Measurements from ENCODE around the gene LIN7A. TPM values are rescaled to one million over a fixed set of nuclear protein-coding genes. Genes with fewer than 3 reads are reported as not detected.
"Not testable (repeated sequence)": the region's sequence is repeated elsewhere in the genome, so short reads cannot be mapped to it uniquely, and the experiment has no call there.

LIN7A gene
- polyA plus RNA-seq, 4 donors: 0.27 to 9.0 (median 0.62) TPM

DNA sequence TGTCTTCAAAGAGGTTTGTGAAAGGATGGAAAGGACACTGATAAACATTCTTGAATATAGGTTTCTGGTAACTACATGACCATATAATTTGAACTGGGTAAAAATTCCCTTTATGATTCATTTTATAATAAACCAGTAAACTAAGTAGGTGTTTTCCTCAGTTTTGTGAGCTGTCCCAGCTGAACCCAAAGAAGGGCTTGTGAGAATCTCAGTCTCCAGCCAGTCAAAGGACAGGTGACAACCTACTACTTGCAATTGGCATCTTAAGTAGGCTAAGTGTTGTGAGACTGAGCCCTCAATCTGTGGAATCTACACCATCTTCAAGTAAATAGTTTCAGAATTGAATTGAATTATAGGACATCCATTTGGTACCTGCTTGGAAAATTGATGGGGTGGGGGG lies 145.9 kb downstream of the LIN7A start:
- H3K4me1 ChIP-seq (ENCODE audit: control insufficient read depth in 3 of 3, insufficient read depth in 2 of 3, low read depth in 1 of 3, low read length in 2 of 3): no peaks in the 10 kb centered on the region
- H3K36me3 ChIP-seq (ENCODE audit: control insufficient read depth in 3 of 3, insufficient read depth in 2 of 3, low read depth in 1 of 3, low read length in 3 of 3): no peaks in the 10 kb centered on the region
- no peak overlapping the region for H3K4me3 ChIP-seq (ENCODE audit: low read depth in 1 of 3, low read length in 3 of 3)
- no peaks in the 10 kb centered on the region for H3K9me3 ChIP-seq (ENCODE audit: control insufficient read depth in 2 of 2, insufficient read depth in 1 of 2, low read depth in 1 of 2, low read length in 1 of 2)
- DNase-seq: no peak
- no peak for FAIRE-seq
- H3K27me3 ChIP-seq (ENCODE audit: control insufficient read depth in 3 of 3, insufficient read depth in 3 of 3, low read length in 3 of 3): no peaks in the 10 kb centered on the region
- H3K27ac ChIP-seq (ENCODE audit: low read depth in 1 of 3, low read length in 2 of 3): no peak overlapping the region

DNA sequence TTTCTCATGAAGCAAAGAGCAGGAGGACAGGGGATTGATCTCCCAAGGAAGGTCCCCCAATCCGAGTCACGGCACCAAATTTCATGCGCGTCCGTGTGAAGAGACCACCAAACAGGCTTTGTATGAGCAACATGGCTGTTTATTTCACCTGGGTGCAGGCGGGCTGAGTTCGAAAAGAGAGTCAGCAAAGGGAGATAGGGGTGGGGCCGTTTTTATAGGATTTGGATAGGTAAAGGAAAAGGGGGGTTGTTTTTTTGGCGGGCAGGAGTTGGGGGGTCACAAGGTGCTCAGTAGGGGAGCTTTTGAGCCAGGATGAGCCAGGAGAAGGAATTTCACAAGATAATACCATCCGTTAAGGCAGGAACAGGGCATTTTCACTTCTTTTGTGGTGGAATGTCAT lies 149.3 kb downstream of the LIN7A start:
- not testable (repeated sequence) for H3K4me1 ChIP-seq (ENCODE audit: control insufficient read depth in 3 of 3, insufficient read depth in 2 of 3, low read depth in 1 of 3, low read length in 2 of 3); H3K36me3 ChIP-seq (ENCODE audit: control insufficient read depth in 3 of 3, insufficient read depth in 2 of 3, low read depth in 1 of 3, low read length in 3 of 3); FAIRE-seq; H3K27me3 ChIP-seq (ENCODE audit: control insufficient read depth in 3 of 3, insufficient read depth in 3 of 3, low read length in 3 of 3); H3K9me3 ChIP-seq (ENCODE audit: control insufficient read depth in 2 of 2, insufficient read depth in 1 of 2, low read depth in 1 of 2, low read length in 1 of 2); DNase-seq; H3K27ac ChIP-seq (ENCODE audit: low read depth in 1 of 3, low read length in 2 of 3); H3K4me3 ChIP-seq (ENCODE audit: low read depth in 1 of 3, low read length in 3 of 3)
- WGBS, 3 donors: 81 to 88% (median 83%) methylated on average over 10 of the region's 10 CpGs

DNA sequence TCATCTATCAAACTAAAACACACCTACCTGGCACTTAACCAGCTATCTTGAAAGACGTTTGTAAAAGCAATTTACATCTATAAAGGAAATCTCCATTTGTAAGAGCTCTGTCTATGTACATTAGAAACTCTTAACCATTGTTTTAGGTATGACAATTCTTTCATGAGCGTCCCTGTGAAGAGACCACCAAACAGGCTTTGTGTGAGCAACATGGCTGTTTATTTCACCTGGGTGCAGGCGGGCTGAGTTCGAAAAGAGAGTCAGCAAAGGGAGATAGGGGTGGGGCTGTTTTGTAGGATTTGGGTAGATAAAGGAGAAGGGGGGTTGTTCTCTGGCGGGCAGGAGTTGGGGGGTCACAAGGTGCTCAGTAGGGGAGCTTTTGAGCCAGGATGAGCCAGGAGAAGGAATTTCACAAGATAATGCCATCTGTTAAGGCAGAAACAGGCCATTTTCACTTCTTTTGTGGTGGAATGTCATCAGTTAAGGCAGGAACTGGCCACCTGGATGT lies 154.7 kb downstream of the LIN7A start:
- WGBS, 3 donors: 73 to 77% (median 74%) methylated on average over 5 of the region's 5 CpGs

DNA sequence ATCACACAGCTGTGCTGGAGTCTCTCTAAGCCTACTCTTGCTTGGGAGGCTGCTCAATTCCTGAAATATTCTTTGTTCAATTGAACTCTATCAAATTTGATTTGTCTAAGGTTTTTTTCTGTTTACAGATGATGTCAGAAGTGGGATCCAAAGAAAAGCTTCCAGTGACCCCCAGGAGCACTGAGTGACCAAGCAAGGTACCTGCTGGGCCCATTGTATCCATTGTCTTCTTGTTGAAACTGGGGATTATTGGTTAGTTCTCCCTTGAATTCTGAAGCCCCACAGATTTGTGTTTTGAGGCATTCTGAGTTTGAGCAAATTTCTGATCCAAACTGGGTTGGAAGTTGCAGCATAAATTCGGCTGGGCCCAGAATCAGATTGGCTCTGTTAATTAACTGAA lies 156.4 kb downstream of the LIN7A start:
- DNase-seq (no peak), FAIRE-seq (no peak)
- Histone ChIP-seq H3K4me3 (ENCODE audit: low read depth in 1 of 3, low read length in 3 of 3) (no peak overlapping the region), H3K36me3 (ENCODE audit: control insufficient read depth in 3 of 3, insufficient read depth in 2 of 3, low read depth in 1 of 3, low read length in 3 of 3) (no peaks in the 10 kb centered on the region), H3K27ac (ENCODE audit: low read depth in 1 of 3, low read length in 2 of 3) (no peak overlapping the region), H3K4me1 (ENCODE audit: control insufficient read depth in 3 of 3, insufficient read depth in 2 of 3, low read depth in 1 of 3, low read length in 2 of 3) (peaks cover 0 to 3% (median 0%) of the 10 kb centered on the region in 3 donors), H3K9me3 (ENCODE audit: control insufficient read depth in 2 of 2, insufficient read depth in 1 of 2, low read depth in 1 of 2, low read length in 1 of 2) (peaks cover 0 to 3% of the 10 kb centered on the region in 2 donors), H3K27me3 (ENCODE audit: control insufficient read depth in 3 of 3, insufficient read depth in 3 of 3, low read length in 3 of 3) (no peaks in the 10 kb centered on the region)
- WGBS, 3 donors: 86 to 92% (median 88%) methylated on average over 1 of the region's 1 CpG

More for the DNA sequence above, 154.7 kb downstream of the LIN7A start:
- H3K4me3 ChIP-seq (ENCODE audit: low read depth in 1 of 3, low read length in 3 of 3); H3K36me3 ChIP-seq (ENCODE audit: control insufficient read depth in 3 of 3, insufficient read depth in 2 of 3, low read depth in 1 of 3, low read length in 3 of 3); H3K9me3 ChIP-seq (ENCODE audit: control insufficient read depth in 2 of 2, insufficient read depth in 1 of 2, low read depth in 1 of 2, low read length in 1 of 2); H3K27me3 ChIP-seq (ENCODE audit: control insufficient read depth in 3 of 3, insufficient read depth in 3 of 3, low read length in 3 of 3); FAIRE-seq; H3K27ac ChIP-seq (ENCODE audit: low read depth in 1 of 3, low read length in 2 of 3); DNase-seq; H3K4me1 ChIP-seq (ENCODE audit: control insufficient read depth in 3 of 3, insufficient read depth in 2 of 3, low read depth in 1 of 3, low read length in 2 of 3): not testable (repeated sequence)

DNA sequence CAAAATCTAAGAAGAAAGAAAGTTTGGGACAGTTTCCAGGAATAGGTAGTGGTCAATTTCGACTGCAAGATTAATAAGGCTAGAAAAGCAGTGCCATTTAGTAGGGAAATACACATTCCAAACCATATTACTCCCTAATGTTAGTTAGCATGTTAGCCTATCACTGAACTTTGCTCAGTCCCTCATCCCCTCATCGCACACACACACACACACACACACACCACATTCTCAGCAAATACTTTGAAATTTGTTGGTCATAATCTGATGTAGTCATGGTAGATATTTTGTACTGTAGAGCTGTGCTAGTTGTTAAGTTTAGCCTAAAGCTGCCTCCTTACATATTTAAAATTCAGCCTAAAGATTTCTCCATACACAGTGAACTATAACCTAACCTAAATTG lies 157.0 kb downstream of the LIN7A start:
- Histone ChIP-seq H3K27me3 (ENCODE audit: control insufficient read depth in 3 of 3, insufficient read depth in 3 of 3, low read length in 3 of 3) (no peaks in the 10 kb centered on the region), H3K4me1 (ENCODE audit: control insufficient read depth in 3 of 3, insufficient read depth in 2 of 3, low read depth in 1 of 3, low read length in 2 of 3) (peaks cover 0 to 3% (median 0%) of the 10 kb centered on the region in 3 donors), H3K4me3 (ENCODE audit: low read depth in 1 of 3, low read length in 3 of 3) (no peak overlapping the region), H3K27ac (ENCODE audit: low read depth in 1 of 3, low read length in 2 of 3) (no peak overlapping the region), H3K9me3 (ENCODE audit: control insufficient read depth in 2 of 2, insufficient read depth in 1 of 2, low read depth in 1 of 2, low read length in 1 of 2) (peaks cover 0 to 3% of the 10 kb centered on the region in 2 donors), H3K36me3 (ENCODE audit: control insufficient read depth in 3 of 3, insufficient read depth in 2 of 3, low read depth in 1 of 3, low read length in 3 of 3) (no peaks in the 10 kb centered on the region)
- DNase-seq: no peak
- FAIRE-seq: no peak
- WGBS, 3 donors: 62 to 68% (median 65%) methylated on average over 2 of the region's 2 CpGs

DNA sequence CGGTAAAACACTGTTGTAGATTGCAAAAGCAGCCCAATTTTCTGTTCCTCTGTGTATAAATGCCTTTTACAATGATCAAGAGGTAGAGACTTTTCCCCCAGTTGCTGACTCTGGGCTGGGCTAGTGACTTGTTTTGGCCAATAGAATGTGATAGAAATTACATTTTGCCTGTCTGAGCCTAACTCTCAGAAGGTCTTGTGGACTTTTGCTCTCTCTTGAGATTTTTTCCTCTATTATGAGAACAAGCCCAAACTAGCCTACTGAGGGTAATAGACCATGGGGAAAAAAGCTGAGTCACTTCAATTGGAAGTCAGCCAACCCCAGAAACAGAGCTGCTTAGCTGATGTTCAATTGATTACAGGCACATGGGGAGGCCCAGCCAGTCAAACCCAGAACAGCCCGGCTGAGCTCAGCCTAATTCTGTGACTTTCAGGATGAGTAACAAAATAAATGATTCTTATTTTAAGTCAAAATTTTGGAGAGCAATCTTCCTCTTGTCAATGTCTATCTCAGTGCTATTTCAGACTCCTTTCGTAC lies 159.7 kb downstream of the LIN7A start:
- Histone ChIP-seq H3K4me1 (ENCODE audit: control insufficient read depth in 3 of 3, insufficient read depth in 2 of 3, low read depth in 1 of 3, low read length in 2 of 3) (peaks cover 0 to 3% (median 0%) of the 10 kb centered on the region in 3 donors), H3K4me3 (ENCODE audit: low read depth in 1 of 3, low read length in 3 of 3) (no peak overlapping the region), H3K36me3 (ENCODE audit: control insufficient read depth in 3 of 3, insufficient read depth in 2 of 3, low read depth in 1 of 3, low read length in 3 of 3) (no peaks in the 10 kb centered on the region), H3K9me3 (ENCODE audit: control insufficient read depth in 2 of 2, insufficient read depth in 1 of 2, low read depth in 1 of 2, low read length in 1 of 2) (peaks cover 0 to 3% of the 10 kb centered on the region in 2 donors), H3K27ac (ENCODE audit: low read depth in 1 of 3, low read length in 2 of 3) (no peak overlapping the region), H3K27me3 (ENCODE audit: control insufficient read depth in 3 of 3, insufficient read depth in 3 of 3, low read length in 3 of 3) (no peaks in the 10 kb centered on the region)
- WGBS, 3 donors: 49 to 62% (median 50%) methylated on average over 3 of the region's 3 CpGs
- DNase-seq: peak; percentile 36 to 69
- FAIRE-seq: no peak

DNA sequence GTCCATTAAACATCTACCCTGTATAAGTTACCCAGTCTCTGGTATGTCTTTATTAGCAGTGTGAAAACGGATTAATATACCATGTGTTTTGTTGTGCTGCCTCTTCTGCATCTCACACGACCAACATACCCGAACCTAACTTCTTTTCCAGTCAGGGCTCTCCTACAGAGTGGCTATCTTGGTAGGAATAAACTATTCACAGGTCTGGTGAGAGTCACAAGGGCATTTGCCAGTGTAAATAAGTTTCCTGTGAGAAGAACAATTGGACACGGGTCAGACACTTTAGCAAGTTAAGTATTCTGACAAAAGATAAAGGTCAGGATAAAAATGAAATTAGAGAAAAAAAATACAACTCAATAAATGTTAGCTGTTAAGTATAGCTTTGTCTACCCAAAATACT lies 160.1 kb downstream of the LIN7A start:
- no peaks in the 10 kb centered on the region for H3K36me3 ChIP-seq (ENCODE audit: control insufficient read depth in 3 of 3, insufficient read depth in 2 of 3, low read depth in 1 of 3, low read length in 3 of 3)
- no peak overlapping the region for H3K4me3 ChIP-seq (ENCODE audit: low read depth in 1 of 3, low read length in 3 of 3)
- DNase-seq: no peak
- H3K4me1 ChIP-seq (ENCODE audit: control insufficient read depth in 3 of 3, insufficient read depth in 2 of 3, low read depth in 1 of 3, low read length in 2 of 3): peaks cover 0 to 3% (median 0%) of the 10 kb centered on the region in 3 donors
- H3K27ac ChIP-seq (ENCODE audit: low read depth in 1 of 3, low read length in 2 of 3): no peak overlapping the region
- H3K27me3 ChIP-seq (ENCODE audit: control insufficient read depth in 3 of 3, insufficient read depth in 3 of 3, low read length in 3 of 3): no peaks in the 10 kb centered on the region
- WGBS, 3 donors: 77 to 83% (median 81%) methylated on average over 4 of the region's 4 CpGs
- FAIRE-seq: no peak
- peaks cover 0 to 3% of the 10 kb centered on the region in 2 donors for H3K9me3 ChIP-seq (ENCODE audit: control insufficient read depth in 2 of 2, insufficient read depth in 1 of 2, low read depth in 1 of 2, low read length in 1 of 2)

DNA sequence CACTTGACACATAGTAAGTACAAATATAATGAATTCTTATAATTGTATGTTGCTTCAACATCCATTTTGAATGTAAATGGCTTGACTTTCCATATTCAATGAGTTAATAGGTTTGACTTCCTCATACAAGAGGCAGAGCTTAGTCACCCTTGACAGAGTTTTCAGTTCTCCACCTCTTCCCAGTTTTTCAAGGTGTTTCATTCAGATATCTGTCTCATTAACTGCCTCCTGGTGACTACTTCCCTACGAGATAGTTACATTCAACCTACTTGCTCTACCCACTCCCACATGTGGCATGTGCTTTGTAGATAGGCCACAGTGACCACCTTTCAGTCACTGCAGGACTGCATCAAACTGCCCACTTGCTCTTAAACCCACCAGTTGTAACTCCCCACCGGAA lies 161.0 kb downstream of the LIN7A start:
- Histone ChIP-seq H3K27ac (ENCODE audit: low read depth in 1 of 3, low read length in 2 of 3) (no peak overlapping the region), H3K27me3 (ENCODE audit: control insufficient read depth in 3 of 3, insufficient read depth in 3 of 3, low read length in 3 of 3) (no peaks in the 10 kb centered on the region), H3K4me1 (ENCODE audit: control insufficient read depth in 3 of 3, insufficient read depth in 2 of 3, low read depth in 1 of 3, low read length in 2 of 3) (peaks cover 0 to 3% (median 0%) of the 10 kb centered on the region in 3 donors), H3K4me3 (ENCODE audit: low read depth in 1 of 3, low read length in 3 of 3) (no peak overlapping the region), H3K9me3 (ENCODE audit: control insufficient read depth in 2 of 2, insufficient read depth in 1 of 2, low read depth in 1 of 2, low read length in 1 of 2) (no peaks in the 10 kb centered on the region), H3K36me3 (ENCODE audit: control insufficient read depth in 3 of 3, insufficient read depth in 2 of 3, low read depth in 1 of 3, low read length in 3 of 3) (no peaks in the 10 kb centered on the region)
- DNase-seq (no peak), FAIRE-seq (no peak)
- 88 to 92% (median 92%) methylated on average over 2 of the region's 2 CpGs for WGBS, 3 donors

DNA sequence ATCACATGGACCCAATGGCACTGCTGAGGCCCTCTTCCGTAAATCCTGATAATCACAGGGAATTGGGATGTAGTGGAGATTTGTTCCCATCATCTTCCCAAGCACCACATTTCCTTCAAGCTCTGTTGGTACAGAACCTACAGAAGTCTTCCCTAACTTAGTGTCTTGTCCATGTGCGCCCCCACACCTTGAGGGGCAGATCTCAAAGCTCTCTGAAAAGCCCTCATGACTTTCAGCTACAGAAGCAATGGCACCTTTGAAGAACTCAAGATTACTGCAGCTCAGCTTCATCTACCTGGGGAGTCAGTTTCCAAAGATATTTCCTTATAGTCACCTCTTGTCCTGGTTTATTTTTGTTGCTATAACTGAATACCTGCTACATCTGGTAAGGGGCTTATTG lies 166.8 kb downstream of the LIN7A start:
- Histone ChIP-seq H3K4me1 (ENCODE audit: control insufficient read depth in 3 of 3, insufficient read depth in 2 of 3, low read depth in 1 of 3, low read length in 2 of 3) (no peaks in the 10 kb centered on the region), H3K27ac (ENCODE audit: low read depth in 1 of 3, low read length in 2 of 3) (no peak overlapping the region), H3K27me3 (ENCODE audit: control insufficient read depth in 3 of 3, insufficient read depth in 3 of 3, low read length in 3 of 3) (no peaks in the 10 kb centered on the region), H3K4me3 (ENCODE audit: low read depth in 1 of 3, low read length in 3 of 3) (no peak overlapping the region), H3K36me3 (ENCODE audit: control insufficient read depth in 3 of 3, insufficient read depth in 2 of 3, low read depth in 1 of 3, low read length in 3 of 3) (no peaks in the 10 kb centered on the region), H3K9me3 (ENCODE audit: control insufficient read depth in 2 of 2, insufficient read depth in 1 of 2, low read depth in 1 of 2, low read length in 1 of 2) (no peaks in the 10 kb centered on the region)
- 90 to 91% (median 91%) methylated on average over 2 of the region's 2 CpGs for WGBS, 3 donors
- FAIRE-seq (no peak), DNase-seq (no peak)

Data from small intestine (tissue), 7 donors.